AG10803 (cell line): ENCODE measurements around the gene SLC29A1.

Source experiments
- DNase-seq: peaks from one replicate; pipeline ENCODE4 v3.0.0; 2010; ENCODE audit warnings: low read depth
- H3K4me3 ChIP-seq: 2 replicates; pipeline ENCODE4 v1.5.1; 2011; ENCODE audit warnings: mild to moderate bottlenecking, low read length, control low read depth
- TF ChIP-seq, protein P1 (sequence below): conservative IDR thresholded peaks from 2 replicates; pipeline ENCODE4 v1.5.1; 2011; ENCODE audit warnings: mild to moderate bottlenecking, low read length, control low read depth, inconsistent platforms

SLC29A1 gene

GRCh38 chr6:44278315-44278714, 54.9 kb downstream of the SLC29A1 start:
- no peak overlapping the region for H3K4me3 ChIP-seq
- TF ChIP-seq, protein P1, sequence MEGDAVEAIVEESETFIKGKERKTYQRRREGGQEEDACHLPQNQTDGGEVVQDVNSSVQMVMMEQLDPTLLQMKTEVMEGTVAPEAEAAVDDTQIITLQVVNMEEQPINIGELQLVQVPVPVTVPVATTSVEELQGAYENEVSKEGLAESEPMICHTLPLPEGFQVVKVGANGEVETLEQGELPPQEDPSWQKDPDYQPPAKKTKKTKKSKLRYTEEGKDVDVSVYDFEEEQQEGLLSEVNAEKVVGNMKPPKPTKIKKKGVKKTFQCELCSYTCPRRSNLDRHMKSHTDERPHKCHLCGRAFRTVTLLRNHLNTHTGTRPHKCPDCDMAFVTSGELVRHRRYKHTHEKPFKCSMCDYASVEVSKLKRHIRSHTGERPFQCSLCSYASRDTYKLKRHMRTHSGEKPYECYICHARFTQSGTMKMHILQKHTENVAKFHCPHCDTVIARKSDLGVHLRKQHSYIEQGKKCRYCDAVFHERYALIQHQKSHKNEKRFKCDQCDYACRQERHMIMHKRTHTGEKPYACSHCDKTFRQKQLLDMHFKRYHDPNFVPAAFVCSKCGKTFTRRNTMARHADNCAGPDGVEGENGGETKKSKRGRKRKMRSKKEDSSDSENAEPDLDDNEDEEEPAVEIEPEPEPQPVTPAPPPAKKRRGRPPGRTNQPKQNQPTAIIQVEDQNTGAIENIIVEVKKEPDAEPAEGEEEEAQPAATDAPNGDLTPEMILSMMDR, result no peak
- no peak for DNase-seq

- TF ChIP-seq, protein P1, result no peak
- DNase-seq, result no peak
Measured at GRCh38 chr6:44278774-44279697, 55.6 kb downstream of the SLC29A1 start.

More at GRCh38 chr6:44278774-44279697, 55.6 kb downstream of the SLC29A1 start:
- no peak overlapping the region for H3K4me3 ChIP-seq
